ENCODE measurements around the gene ASMT.

DNA sequence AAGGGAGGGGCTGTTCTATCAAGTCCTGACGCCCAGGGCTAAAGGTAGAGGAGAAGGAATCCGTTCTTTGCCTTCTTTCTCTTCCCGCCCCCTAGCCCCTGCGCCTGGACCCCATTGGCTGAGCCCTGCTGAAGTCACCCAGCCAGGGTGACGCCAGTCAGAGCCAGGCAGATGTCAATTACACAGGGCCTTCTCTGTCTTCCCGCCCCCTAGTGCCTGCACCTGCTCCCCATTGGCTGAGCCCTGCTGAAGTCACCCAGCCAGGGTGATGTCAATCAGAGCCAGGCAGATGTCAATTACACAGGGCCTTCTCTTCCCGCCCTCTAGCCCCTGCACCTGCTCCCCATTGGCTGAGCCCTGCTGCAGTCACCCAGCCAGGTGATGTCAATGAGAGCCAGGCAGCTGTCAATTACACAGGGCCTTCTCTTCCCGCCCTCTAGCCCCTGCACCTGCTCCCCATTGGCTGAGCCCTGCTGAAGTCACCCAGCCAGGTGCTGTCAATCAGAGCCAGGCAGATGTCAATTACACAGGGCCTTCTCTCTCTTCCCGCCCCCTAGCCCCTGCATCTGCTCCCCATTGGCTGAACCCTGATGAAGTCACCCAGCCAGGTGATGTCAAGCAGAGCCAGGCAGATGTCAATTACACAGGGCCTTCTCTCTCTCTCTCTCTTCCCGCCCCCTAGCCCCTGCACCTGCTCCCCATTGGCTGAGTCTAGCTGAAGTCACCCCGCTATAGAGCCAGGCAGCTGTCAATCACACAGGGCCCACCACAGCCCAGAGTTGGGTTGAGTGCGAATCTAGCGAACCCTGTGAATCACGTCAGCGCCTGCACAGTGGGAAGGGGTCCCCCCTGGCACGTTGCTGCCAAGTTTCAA lies 46.4 kb downstream of the ASMT start:
- TF ChIP-seq, protein P1, sequence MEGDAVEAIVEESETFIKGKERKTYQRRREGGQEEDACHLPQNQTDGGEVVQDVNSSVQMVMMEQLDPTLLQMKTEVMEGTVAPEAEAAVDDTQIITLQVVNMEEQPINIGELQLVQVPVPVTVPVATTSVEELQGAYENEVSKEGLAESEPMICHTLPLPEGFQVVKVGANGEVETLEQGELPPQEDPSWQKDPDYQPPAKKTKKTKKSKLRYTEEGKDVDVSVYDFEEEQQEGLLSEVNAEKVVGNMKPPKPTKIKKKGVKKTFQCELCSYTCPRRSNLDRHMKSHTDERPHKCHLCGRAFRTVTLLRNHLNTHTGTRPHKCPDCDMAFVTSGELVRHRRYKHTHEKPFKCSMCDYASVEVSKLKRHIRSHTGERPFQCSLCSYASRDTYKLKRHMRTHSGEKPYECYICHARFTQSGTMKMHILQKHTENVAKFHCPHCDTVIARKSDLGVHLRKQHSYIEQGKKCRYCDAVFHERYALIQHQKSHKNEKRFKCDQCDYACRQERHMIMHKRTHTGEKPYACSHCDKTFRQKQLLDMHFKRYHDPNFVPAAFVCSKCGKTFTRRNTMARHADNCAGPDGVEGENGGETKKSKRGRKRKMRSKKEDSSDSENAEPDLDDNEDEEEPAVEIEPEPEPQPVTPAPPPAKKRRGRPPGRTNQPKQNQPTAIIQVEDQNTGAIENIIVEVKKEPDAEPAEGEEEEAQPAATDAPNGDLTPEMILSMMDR (IDR thresholded peaks at IDR 0.05; ENCODE audit: low read depth, low read length, missing input control) = no peak
- TF ChIP-seq, protein P2, sequence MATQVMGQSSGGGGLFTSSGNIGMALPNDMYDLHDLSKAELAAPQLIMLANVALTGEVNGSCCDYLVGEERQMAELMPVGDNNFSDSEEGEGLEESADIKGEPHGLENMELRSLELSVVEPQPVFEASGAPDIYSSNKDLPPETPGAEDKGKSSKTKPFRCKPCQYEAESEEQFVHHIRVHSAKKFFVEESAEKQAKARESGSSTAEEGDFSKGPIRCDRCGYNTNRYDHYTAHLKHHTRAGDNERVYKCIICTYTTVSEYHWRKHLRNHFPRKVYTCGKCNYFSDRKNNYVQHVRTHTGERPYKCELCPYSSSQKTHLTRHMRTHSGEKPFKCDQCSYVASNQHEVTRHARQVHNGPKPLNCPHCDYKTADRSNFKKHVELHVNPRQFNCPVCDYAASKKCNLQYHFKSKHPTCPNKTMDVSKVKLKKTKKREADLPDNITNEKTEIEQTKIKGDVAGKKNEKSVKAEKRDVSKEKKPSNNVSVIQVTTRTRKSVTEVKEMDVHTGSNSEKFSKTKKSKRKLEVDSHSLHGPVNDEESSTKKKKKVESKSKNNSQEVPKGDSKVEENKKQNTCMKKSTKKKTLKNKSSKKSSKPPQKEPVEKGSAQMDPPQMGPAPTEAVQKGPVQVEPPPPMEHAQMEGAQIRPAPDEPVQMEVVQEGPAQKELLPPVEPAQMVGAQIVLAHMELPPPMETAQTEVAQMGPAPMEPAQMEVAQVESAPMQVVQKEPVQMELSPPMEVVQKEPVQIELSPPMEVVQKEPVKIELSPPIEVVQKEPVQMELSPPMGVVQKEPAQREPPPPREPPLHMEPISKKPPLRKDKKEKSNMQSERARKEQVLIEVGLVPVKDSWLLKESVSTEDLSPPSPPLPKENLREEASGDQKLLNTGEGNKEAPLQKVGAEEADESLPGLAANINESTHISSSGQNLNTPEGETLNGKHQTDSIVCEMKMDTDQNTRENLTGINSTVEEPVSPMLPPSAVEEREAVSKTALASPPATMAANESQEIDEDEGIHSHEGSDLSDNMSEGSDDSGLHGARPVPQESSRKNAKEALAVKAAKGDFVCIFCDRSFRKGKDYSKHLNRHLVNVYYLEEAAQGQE (IDR thresholded peaks at IDR 0.05) = no peak
